OCI-LY1 (cell line): ENCODE results near the gene KRTAP5-1.

Source experiments
- H2AFZ ChIP-seq: fragments of 200-600 bp; sonication (generic), shearing (Covaris generic); 2 replicates; pipeline ENCODE4 v1.6.0; 2014; ENCODE audit warnings: antibody characterized with exemption, mild to moderate bottlenecking, low read length
- H3F3A ChIP-seq: fragments of 200-600 bp; sonication (generic), shearing (Covaris generic); 2 replicates; pipeline ENCODE4 v1.6.0; 2014; ENCODE audit warnings: mild to moderate bottlenecking, antibody characterized with exemption, low read length, moderate library complexity; ENCODE audit not compliant: insufficient read depth
- H3K27ac ChIP-seq: fragments of 200-600 bp; sonication (generic); 2 replicates; pipeline ENCODE4 v1.5.1; 2014; ENCODE audit warnings: low read length, mixed run types, mild to moderate bottlenecking, low read depth; ENCODE audit not compliant: poor library complexity, severe bottlenecking
- H3K27me3 ChIP-seq: fragments of 200-600 bp; sonication (generic); 2 replicates; pipeline ENCODE4 v1.6.0; 2014; ENCODE audit warnings: antibody characterized with exemption, mild to moderate bottlenecking, low read length, moderate library complexity; ENCODE audit not compliant: insufficient read depth
- H3K36me3 ChIP-seq: fragments of 200-600 bp; sonication (generic); 2 replicates; pipeline ENCODE4 v1.6.1; 2014; ENCODE audit warnings: mild to moderate bottlenecking, antibody characterized with exemption, low read length, moderate library complexity, mixed read lengths; ENCODE audit not compliant: insufficient read depth
- H3K4me1 ChIP-seq: fragments of 200-600 bp; sonication (generic); 2 replicates; pipeline ENCODE4 v1.5.1; 2014; ENCODE audit warnings: mild to moderate bottlenecking, low read length, moderate library complexity; ENCODE audit not compliant: insufficient read depth, severe bottlenecking
- H3K4me2 ChIP-seq: fragments of 200-600 bp; sonication (generic), shearing (Covaris generic); 2 replicates; pipeline ENCODE4 v1.6.1; 2014; ENCODE audit warnings: low read length
- H3K4me3 ChIP-seq: fragments of 200-600 bp; sonication (generic); 2 replicates; pipeline ENCODE4 v1.5.1; 2014; ENCODE audit warnings: low read length, low read depth, mild to moderate bottlenecking, mixed read lengths; ENCODE audit not compliant: poor library complexity, severe bottlenecking
- H3K79me2 ChIP-seq: fragments of 200-600 bp; shearing (Covaris generic); 2 replicates; pipeline ENCODE4 v1.6.1; 2016; ENCODE audit warnings: mixed run types, low read length, mixed read lengths; ENCODE audit not compliant: insufficient read depth
- H3K9ac ChIP-seq: fragments of 200-600 bp; sonication (generic), shearing (Covaris generic); 2 replicates; pipeline ENCODE4 v1.6.1; 2014; ENCODE audit warnings: mild to moderate bottlenecking, low read length, mixed read lengths
- H3K9me2 ChIP-seq: fragments of 200-600 bp; sonication (generic), shearing (Covaris generic); 2 replicates; pipeline ENCODE4 v1.6.1; 2014; ENCODE audit warnings: low read depth, mild to moderate bottlenecking, low read length, mixed read lengths
- H3K9me3 ChIP-seq: fragments of 200-600 bp; shearing (Covaris generic); 2 replicates; pipeline ENCODE4 v1.6.1; 2014; ENCODE audit warnings: low read length, mixed read lengths
- H4K20me1 ChIP-seq: fragments of 200-600 bp; sonication (generic), shearing (Covaris generic); 2 replicates; pipeline ENCODE4 v1.6.0; 2016; ENCODE audit warnings: mild to moderate bottlenecking, low read length; ENCODE audit not compliant: insufficient read depth
- EZH2 ChIP-seq: fragments of 200-600 bp; sonication (generic), shearing (Covaris generic); IDR thresholded peaks from 2 replicates; pipeline ENCODE4 v1.8.0; 2017; ENCODE audit warnings: borderline replicate concordance, mixed run types, mild to moderate bottlenecking, antibody characterized with exemption, low read length, moderate library complexity, mixed read lengths
- TF ChIP-seq, protein P1 (sequence below): fragments of 200-600 bp; sonication (generic), shearing (Covaris generic); IDR thresholded peaks from 2 replicates; pipeline ENCODE4 v1.5.1; 2017; ENCODE audit warnings: mild to moderate bottlenecking, antibody characterized with exemption, low read length, moderate library complexity, mixed read lengths

The KRTAP5-1 gene

DNA sequence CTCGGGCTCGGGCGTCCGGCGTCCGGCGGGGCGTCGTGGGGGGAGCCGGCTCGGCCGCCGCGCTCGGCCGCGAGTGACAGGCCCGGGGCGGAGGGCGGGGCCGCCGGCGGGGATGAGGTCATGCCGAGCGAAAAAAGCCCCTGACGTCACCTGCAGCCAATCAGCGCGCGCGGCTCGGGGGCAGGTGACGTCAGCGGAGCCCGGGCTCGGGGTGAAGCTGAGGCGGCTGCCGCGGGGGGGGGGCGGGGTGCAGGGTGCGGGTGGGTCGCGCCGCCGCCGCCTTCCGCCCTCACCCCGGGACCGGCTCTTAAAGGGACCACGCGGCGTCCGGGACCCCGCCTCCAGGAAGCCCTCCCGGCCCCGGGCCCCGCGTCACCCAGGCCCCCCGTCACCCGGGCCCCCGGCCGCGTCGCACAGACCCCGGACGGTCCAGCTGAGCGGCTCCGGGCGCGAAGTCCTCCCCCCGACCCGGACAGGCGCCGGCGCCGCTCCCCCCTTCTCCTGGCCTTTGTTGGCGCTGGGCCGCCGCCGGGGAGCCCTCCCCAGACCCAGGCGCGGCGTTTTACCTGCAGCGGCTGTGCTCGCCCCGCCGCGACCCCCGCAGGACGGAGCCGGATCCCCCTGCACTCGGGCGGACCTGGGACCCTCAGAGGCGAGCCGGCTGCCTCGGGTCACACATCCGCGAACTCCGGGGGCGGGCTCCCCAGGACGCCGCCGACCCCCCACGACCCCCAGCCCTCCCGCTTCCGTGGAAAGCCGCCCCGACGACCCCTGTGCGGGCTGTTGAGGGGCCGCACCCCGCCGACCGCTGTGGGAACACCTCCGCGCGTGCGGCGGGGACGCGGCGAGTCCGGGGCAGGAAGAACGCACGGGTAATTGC is 12.6 kb downstream of the KRTAP5-1 start, which contains the start of gene DUSP8:
Gene DUSP8 (minus strand): TSS at position 75 of the 880 bp plus-strand sequence. CDS start 6,445 bp downstream, outside the sequence.
- Histone ChIP-seq H3K4me2 (peak within 1 kb of the TSS; percentile 68), H3K4me3 (peak within 1 kb of the TSS; percentile 61), H3F3A (no peaks in the 10 kb centered on the region), H3K27ac (no peak within 1 kb of the TSS), H2AFZ (no peak within 1 kb of the TSS), H3K79me2 (no peaks in the 10 kb centered on the region), H3K9me2 (no peaks in the 10 kb centered on the region), H3K36me3 (no peaks in the 10 kb centered on the region), H3K9ac (no peak within 1 kb of the TSS), H3K9me3 (no peaks in the 10 kb centered on the region), H3K4me1 (peaks cover 8% of the 10 kb centered on the region), H4K20me1 (no peaks in the 10 kb centered on the region), H3K27me3 (peaks cover 5% of the 10 kb centered on the region; the same call in 1 of the 2 replicates)
- TF ChIP-seq EZH2, result no peak
- TF ChIP-seq, protein P1, sequence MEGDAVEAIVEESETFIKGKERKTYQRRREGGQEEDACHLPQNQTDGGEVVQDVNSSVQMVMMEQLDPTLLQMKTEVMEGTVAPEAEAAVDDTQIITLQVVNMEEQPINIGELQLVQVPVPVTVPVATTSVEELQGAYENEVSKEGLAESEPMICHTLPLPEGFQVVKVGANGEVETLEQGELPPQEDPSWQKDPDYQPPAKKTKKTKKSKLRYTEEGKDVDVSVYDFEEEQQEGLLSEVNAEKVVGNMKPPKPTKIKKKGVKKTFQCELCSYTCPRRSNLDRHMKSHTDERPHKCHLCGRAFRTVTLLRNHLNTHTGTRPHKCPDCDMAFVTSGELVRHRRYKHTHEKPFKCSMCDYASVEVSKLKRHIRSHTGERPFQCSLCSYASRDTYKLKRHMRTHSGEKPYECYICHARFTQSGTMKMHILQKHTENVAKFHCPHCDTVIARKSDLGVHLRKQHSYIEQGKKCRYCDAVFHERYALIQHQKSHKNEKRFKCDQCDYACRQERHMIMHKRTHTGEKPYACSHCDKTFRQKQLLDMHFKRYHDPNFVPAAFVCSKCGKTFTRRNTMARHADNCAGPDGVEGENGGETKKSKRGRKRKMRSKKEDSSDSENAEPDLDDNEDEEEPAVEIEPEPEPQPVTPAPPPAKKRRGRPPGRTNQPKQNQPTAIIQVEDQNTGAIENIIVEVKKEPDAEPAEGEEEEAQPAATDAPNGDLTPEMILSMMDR, result no peak

DNA sequence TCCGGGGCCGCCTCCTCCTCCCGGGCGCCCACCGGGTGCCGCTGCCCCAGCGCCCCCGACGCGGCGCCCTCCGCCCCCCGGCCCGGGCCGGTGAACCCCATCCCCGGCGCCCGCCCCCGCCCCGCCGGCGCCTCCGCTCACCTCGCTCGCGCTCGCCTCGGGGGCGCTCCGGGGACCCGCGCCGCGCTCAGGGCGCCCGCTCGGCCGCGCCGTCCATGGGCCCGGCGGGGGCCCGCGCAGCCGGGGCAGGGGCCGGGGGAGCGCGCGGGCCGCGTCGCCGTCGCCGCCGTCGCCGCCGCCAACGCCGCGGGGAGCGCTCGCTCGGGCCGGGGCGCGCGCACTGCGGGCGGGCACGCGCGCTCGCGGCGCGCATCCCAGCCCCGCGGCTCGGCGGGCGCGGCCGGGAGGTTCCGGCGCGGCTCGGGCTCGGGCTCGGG is 13.3 kb downstream of the KRTAP5-1 start:
- H3F3A ChIP-seq, result no peaks in the 10 kb centered on the region
- H3K27me3 ChIP-seq, result peaks cover 5% of the 10 kb centered on the region; the same call in 1 of the 2 replicates
- H3K4me1 ChIP-seq, result peaks cover 8% of the 10 kb centered on the region
- no peak overlapping the region for H2AFZ ChIP-seq
- no peak overlapping the region for H3K27ac ChIP-seq
- no peak overlapping the region for H3K4me3 ChIP-seq
- no peak overlapping the region for H3K9ac ChIP-seq
- TF ChIP-seq, protein P1, result no peak
- no peak for TF ChIP-seq EZH2
- H3K79me2 ChIP-seq, result no peaks in the 10 kb centered on the region
- H3K4me2 ChIP-seq, result no peak overlapping the region
- no peaks in the 10 kb centered on the region for H4K20me1 ChIP-seq
- no peaks in the 10 kb centered on the region for H3K36me3 ChIP-seq
- H3K9me2 ChIP-seq, result no peaks in the 10 kb centered on the region
- no peaks in the 10 kb centered on the region for H3K9me3 ChIP-seq

DNA sequence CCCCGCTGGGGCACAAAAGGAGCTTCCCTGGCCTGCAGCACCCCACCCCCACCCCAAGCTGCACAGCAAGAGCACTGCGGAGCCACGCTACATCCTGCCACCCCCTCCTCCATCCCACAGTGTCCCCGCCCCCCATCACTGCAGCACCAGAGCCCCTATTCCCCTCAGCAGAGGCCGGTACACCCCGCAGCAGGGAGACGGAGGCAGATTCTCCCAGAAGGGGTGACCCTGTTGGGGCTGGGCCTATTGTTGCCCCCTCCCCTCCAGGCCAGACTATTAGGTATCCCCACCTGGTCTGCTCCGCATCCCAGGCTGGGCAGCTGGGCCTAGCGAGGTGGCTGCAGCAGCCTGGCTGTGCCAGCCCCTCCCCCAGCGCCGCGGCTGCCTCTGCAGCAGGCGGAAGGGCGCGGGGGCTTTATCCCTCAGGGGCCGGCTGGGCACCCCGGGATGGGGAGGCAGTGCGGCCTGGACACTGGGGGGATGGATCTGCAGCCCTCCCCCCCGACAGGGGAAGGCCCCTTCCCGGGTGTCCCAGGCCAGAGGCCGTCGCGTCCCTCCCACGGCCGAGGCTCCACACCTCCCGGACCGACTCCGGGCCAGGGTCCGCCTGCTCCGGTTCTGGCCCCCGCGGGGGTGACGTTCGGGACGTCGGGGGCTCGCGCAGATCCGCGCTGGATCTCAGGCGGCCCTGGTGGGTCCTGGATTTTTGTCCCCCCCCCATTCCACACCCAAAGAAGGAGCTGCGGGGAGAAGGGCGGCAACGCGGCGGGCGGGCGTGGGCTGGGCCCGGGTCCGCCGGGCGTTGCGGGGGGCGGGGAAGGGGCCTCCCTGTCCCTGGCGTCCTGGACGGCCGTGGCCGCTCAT is 14.0 kb downstream of the KRTAP5-1 start:
- Histone ChIP-seq H3K79me2 (no peaks in the 10 kb centered on the region), H3K9me3 (no peaks in the 10 kb centered on the region), H2AFZ (no peak overlapping the region), H3K4me1 (peaks cover 8% of the 10 kb centered on the region), H3K27ac (no peak overlapping the region), H3K27me3 (peaks cover 12% of the 10 kb centered on the region; the same call in 1 of the 2 replicates), H3K36me3 (no peaks in the 10 kb centered on the region), H3K4me3 (no peak overlapping the region), H3F3A (no peaks in the 10 kb centered on the region), H3K9ac (no peak overlapping the region), H4K20me1 (no peaks in the 10 kb centered on the region), H3K9me2 (no peaks in the 10 kb centered on the region), H3K4me2 (peak overlapping the region; percentile 24; the same call in 1 of the 2 replicates)
- no peak for TF ChIP-seq EZH2
- TF ChIP-seq, protein P1, result no peak
